ENCODE data around the gene ABR.

DNA sequence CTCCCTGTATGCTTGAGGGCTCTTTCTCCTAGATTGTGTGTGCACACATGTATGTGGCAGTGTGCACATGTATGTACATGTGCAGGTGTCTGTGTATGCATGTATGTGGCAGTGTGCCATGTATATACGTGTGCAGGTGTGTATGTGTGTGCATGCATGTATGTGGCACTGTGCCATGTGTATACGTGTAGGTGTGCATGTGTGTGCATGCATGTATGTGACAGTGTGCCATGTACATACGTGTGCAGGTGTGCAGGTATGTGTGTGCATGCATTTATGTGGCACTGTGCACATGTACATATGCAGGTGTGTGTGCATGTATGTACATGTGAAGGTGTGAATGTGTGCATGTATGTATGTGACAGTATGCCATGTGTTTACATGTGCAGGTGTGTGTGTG lies 46.5 kb upstream of the ABR start:
- TF ChIP-seq, protein P1, sequence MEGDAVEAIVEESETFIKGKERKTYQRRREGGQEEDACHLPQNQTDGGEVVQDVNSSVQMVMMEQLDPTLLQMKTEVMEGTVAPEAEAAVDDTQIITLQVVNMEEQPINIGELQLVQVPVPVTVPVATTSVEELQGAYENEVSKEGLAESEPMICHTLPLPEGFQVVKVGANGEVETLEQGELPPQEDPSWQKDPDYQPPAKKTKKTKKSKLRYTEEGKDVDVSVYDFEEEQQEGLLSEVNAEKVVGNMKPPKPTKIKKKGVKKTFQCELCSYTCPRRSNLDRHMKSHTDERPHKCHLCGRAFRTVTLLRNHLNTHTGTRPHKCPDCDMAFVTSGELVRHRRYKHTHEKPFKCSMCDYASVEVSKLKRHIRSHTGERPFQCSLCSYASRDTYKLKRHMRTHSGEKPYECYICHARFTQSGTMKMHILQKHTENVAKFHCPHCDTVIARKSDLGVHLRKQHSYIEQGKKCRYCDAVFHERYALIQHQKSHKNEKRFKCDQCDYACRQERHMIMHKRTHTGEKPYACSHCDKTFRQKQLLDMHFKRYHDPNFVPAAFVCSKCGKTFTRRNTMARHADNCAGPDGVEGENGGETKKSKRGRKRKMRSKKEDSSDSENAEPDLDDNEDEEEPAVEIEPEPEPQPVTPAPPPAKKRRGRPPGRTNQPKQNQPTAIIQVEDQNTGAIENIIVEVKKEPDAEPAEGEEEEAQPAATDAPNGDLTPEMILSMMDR (IDR thresholded peaks at IDR 0.05; ENCODE audit: borderline replicate concordance, extremely low read depth, low read length, poor library complexity, severe bottlenecking), result no peak
- TF ChIP-seq EZH2 (IDR thresholded peaks at IDR 0.05; ENCODE audit: borderline replicate concordance, low read depth, low read length, severe bottlenecking), result no peak

Data from DND-41 (cell line).